Testis (tissue), 3 donors: ENCODE measurements around the gene DUSP22. TPM values are rescaled to one million over a fixed set of nuclear protein-coding genes. Genes with fewer than 3 reads are reported as not detected.

Experiments
- DNase-seq: peaks from one replicate; pipeline ENCODE4 v3.0.0-alpha.2; 2019
- H3K27ac ChIP-seq, 2 donors: fragments of 200-600 bp; sonication (generic); one replicate each; pipeline ENCODE4 v1.5.1; 2019
- H3K27me3 ChIP-seq: fragments of 200-600 bp; sonication (generic); one replicate; pipeline ENCODE4 v1.5.1; 2019
- H3K36me3 ChIP-seq: fragments of 200-600 bp; sonication (generic); one replicate; pipeline ENCODE4 v1.5.1; 2017; ENCODE audit warnings: low read depth; ENCODE audit errors: missing control alignments
- H3K4me1 ChIP-seq: fragments of 200-600 bp; sonication (generic); one replicate; pipeline ENCODE4 v1.5.1; 2019
- H3K4me3 ChIP-seq, 2 donors: fragments of 200-600 bp; sonication (generic); one replicate each; pipeline ENCODE4 v1.5.1; 2017 to 2019
- H3K9me3 ChIP-seq: fragments of 200-600 bp; sonication (generic); one replicate; pipeline ENCODE4 v1.5.1; 2017
- CTCF ChIP-seq, 3 experiments: fragments of 450-650 bp in 2 of 3; fragments of 200-600 bp in 1 of 3; sonication (generic) in 1 of 3; IDR thresholded peaks; one replicate each; pipeline ENCODE4 v1.5.1; 2016 to 2019; ENCODE audit warnings: antibody characterized with exemption in 3 of 3, mild to moderate bottlenecking in 2 of 3, moderate library complexity in 1 of 3
- POLR2A ChIP-seq: fragments of 450-650 bp; IDR thresholded peaks from one replicate; pipeline ENCODE4 v1.6.1; 2017; ENCODE audit warnings: antibody characterized with exemption, mild to moderate bottlenecking, moderate library complexity
- WGBS, 2 donors: methylation state at CpG; one replicate each; pipeline ENCODE4 v1.1.5; 2018; 5-methylcytosine and 5-hydroxymethylcytosine counted together
- intact Hi-C: fragments of 100-400 bp; cut with DNase I; formaldehyde crosslinking; loops from one replicate; pipeline ENCODE4 v1.15.1; 2023; ENCODE audit warnings: low total_unique reads
- polyA plus RNA-seq: library from polyadenylated mRNA; stranded (reverse); fragments of 350-450 nt; fragmentation: Illumina TruSeq; extraction: RNeasy Lipid Tissue Mini Kit (QIAGEN cat#74804); gene quantifications from one replicate; pipeline ENCODE4 v1.2.3, GENCODE V29; 2014; ENCODE audit warnings: low read depth, low replicate concordance; ENCODE audit not compliant: insufficient read depth
- total RNA-seq, 2 donors: library from RNA; depleted of rRNA; stranded (reverse); fragments of >200 nt; gene quantifications; one replicate each; pipeline ENCODE4 v1.2.3, GENCODE V29; 2016

Gene DUSP22
- total and polyA plus RNA-seq, 3 donors from 2014 or later: 112 to 158 (median 129) TPM

- Histone ChIP-seq H3K9me3 (no peaks in the 10 kb centered on the region), H3K27ac (no peak overlapping the region), H3K36me3 (no peaks in the 10 kb centered on the region), H3K4me3 (no peak overlapping the region), H3K27me3 (no peaks in the 10 kb centered on the region), H3K4me1 (no peaks in the 10 kb centered on the region)
- intact Hi-C loops: no loop called here
- 74 to 82% methylated on average over 5 of the region's 5 CpGs for WGBS, 2 donors
- DNase-seq: no peak
- TF ChIP-seq POLR2A (no peak), CTCF (IDR thresholded peaks at IDR 0.05) (no peak)
Measured at GRCh38 chr6:259901-260508, 32.3 kb upstream of the DUSP22 start.

- Histone ChIP-seq H3K4me1 (no peaks in the 10 kb centered on the region), H3K36me3 (no peaks in the 10 kb centered on the region), H3K4me3 (no peak overlapping the region), H3K27me3 (no peaks in the 10 kb centered on the region), H3K9me3 (no peaks in the 10 kb centered on the region), H3K27ac (no peak overlapping the region)
- intact Hi-C loops: no loop called here
- 78 to 86% methylated on average over 2 of the region's 2 CpGs for WGBS, 2 donors
- TF ChIP-seq POLR2A (no peak), CTCF (IDR thresholded peaks at IDR 0.05) (no peak)
- no peak for DNase-seq
Measured at GRCh38 chr6:264626-265025, 27.7 kb upstream of the DUSP22 start.

GRCh38 chr6:268394-268935, 23.8 kb upstream of the DUSP22 start:
- H3K36me3 ChIP-seq: no peaks in the 10 kb centered on the region
- H3K9me3 ChIP-seq: no peaks in the 10 kb centered on the region

GRCh38 chr6:273551-274058, 18.7 kb upstream of the DUSP22 start:
- H3K27ac ChIP-seq: no peak overlapping the region
- no peak for TF ChIP-seq CTCF (IDR thresholded peaks at IDR 0.05)
- no peak for TF ChIP-seq POLR2A
- no peaks in the 10 kb centered on the region for H3K9me3 ChIP-seq
- H3K27me3 ChIP-seq: no peaks in the 10 kb centered on the region
- H3K36me3 ChIP-seq: no peaks in the 10 kb centered on the region
- no peak overlapping the region for H3K4me3 ChIP-seq
- intact Hi-C loops: no loop called here
- WGBS, 2 donors: 42 to 44% methylated on average over 2 of the region's 2 CpGs
- no peaks in the 10 kb centered on the region for H3K4me1 ChIP-seq
- DNase-seq: no peak

More at GRCh38 chr6:268394-268935, 23.8 kb upstream of the DUSP22 start:
- H3K27ac ChIP-seq: no peak overlapping the region
- no peaks in the 10 kb centered on the region for H3K4me1 ChIP-seq
- intact Hi-C loops: no loop called here
- H3K27me3 ChIP-seq: no peaks in the 10 kb centered on the region
- WGBS, 2 donors: 81 to 82% methylated on average over 5 of the region's 5 CpGs
- no peak for DNase-seq
- no peak for TF ChIP-seq CTCF (IDR thresholded peaks at IDR 0.05)
- no peak for TF ChIP-seq POLR2A
- no peak overlapping the region for H3K4me3 ChIP-seq

- TF ChIP-seq POLR2A: no peak
- TF ChIP-seq CTCF (IDR thresholded peaks at IDR 0.05): no peak
- Histone ChIP-seq H3K9me3 (no peaks in the 10 kb centered on the region), H3K4me1 (no peaks in the 10 kb centered on the region), H3K27me3 (no peaks in the 10 kb centered on the region), H3K27ac (no peak overlapping the region), H3K36me3 (no peaks in the 10 kb centered on the region), H3K4me3 (no peak overlapping the region)
- 84 to 93% methylated on average over 2 of the region's 2 CpGs for WGBS, 2 donors
- intact Hi-C loops: no loop called here
- no peak for DNase-seq
Measured at GRCh38 chr6:277746-278145, 14.5 kb upstream of the DUSP22 start.
